Ectodermal cell (in vitro differentiated cells): ENCODE results near the gene CDC73.
"Not testable (repeated sequence)": the region's sequence is repeated elsewhere in the genome, so short reads cannot be mapped to it uniquely, and the experiment has no call there.

ENCODE experiments used
- H3K27ac ChIP-seq: 2 replicates; pipeline ENCODE4 v1.7.0; 2013; ENCODE audit warnings: mild to moderate bottlenecking, low read depth, low read length; ENCODE audit not compliant: insufficient read depth, poor library complexity, severe bottlenecking
- H3K27me3 ChIP-seq: 2 replicates; pipeline ENCODE4 v1.7.0; 2013; ENCODE audit warnings: mild to moderate bottlenecking, low read length; ENCODE audit not compliant: insufficient read depth, control insufficient read depth, poor library complexity, severe bottlenecking
- H3K36me3 ChIP-seq: one replicate; pipeline ENCODE4 v1.7.0; 2013; ENCODE audit warnings: low read length; ENCODE audit not compliant: control insufficient read depth, insufficient read depth
- H3K4me1 ChIP-seq: one replicate; pipeline ENCODE4 v1.7.0; 2013; ENCODE audit warnings: low read length; ENCODE audit not compliant: control insufficient read depth, insufficient read depth
- H3K4me3 ChIP-seq: 2 replicates; pipeline ENCODE4 v1.7.0; 2013; ENCODE audit warnings: low read depth, low read length, control low read depth; ENCODE audit not compliant: insufficient read depth
- H3K9me3 ChIP-seq: 2 replicates; pipeline ENCODE4 v1.7.0; 2013; ENCODE audit warnings: mild to moderate bottlenecking, low read length, moderate library complexity; ENCODE audit not compliant: control insufficient read depth
- WGBS, 2 experiments: methylation state at CpG; one replicate each; pipeline ENCODE4 v1.1.7; 2013; ENCODE audit warnings: missing lambda C conversion rate in 2 of 2; 5-methylcytosine and 5-hydroxymethylcytosine counted together

Gene CDC73

GRCh38 chr1:193188915-193189314 lies 67.1 kb downstream of the CDC73 start:
- not testable (repeated sequence) for H3K9me3 ChIP-seq, H3K36me3 ChIP-seq, H3K4me3 ChIP-seq, H3K4me1 ChIP-seq, H3K27ac ChIP-seq, H3K27me3 ChIP-seq
- WGBS, 2 experiments: 91 to 93% methylated on average over 7 of the region's 7 CpGs

- Histone ChIP-seq H3K4me3 (no peak overlapping the region), H3K27ac (no peak overlapping the region), H3K36me3 (peaks cover 8% of the 10 kb centered on the region), H3K9me3 (no peaks in the 10 kb centered on the region), H3K27me3 (no peaks in the 10 kb centered on the region), H3K4me1 (peaks cover 9% of the 10 kb centered on the region)
- 97% methylated on average over 3 of the region's 3 CpGs for WGBS, 2 experiments
Measured at GRCh38 chr1:193189442-193190095, 67.7 kb downstream of the CDC73 start.

- Histone ChIP-seq H3K27me3 (no peaks in the 10 kb centered on the region), H3K36me3 (peaks cover 8% of the 10 kb centered on the region), H3K27ac (no peak overlapping the region)
Measured at GRCh38 chr1:193190096-193190744, 68.4 kb downstream of the CDC73 start.

GRCh38 chr1:193192586-193192985 lies 70.8 kb downstream of the CDC73 start:
- 94 to 95% methylated on average over 8 of the region's 8 CpGs for WGBS, 2 experiments

More at GRCh38 chr1:193190096-193190744, 68.4 kb downstream of the CDC73 start:
- H3K9me3 ChIP-seq: no peaks in the 10 kb centered on the region
- peaks cover 9% of the 10 kb centered on the region for H3K4me1 ChIP-seq
- H3K4me3 ChIP-seq: no peak overlapping the region

GRCh38 chr1:193199940-193200339 lies 78.1 kb downstream of the CDC73 start:
- no peaks in the 10 kb centered on the region for H3K27me3 ChIP-seq
- no peaks in the 10 kb centered on the region for H3K36me3 ChIP-seq
- no peak overlapping the region for H3K4me3 ChIP-seq
- H3K9me3 ChIP-seq: no peaks in the 10 kb centered on the region
- H3K4me1 ChIP-seq: no peaks in the 10 kb centered on the region
- no peak overlapping the region for H3K27ac ChIP-seq
- 89 to 97% methylated on average over 3 to 4 of the region's 4 CpGs for WGBS, 2 experiments

More at GRCh38 chr1:193192586-193192985, 70.8 kb downstream of the CDC73 start:
- H3K4me1 ChIP-seq: no peaks in the 10 kb centered on the region
- no peaks in the 10 kb centered on the region for H3K9me3 ChIP-seq
- peaks cover 8% of the 10 kb centered on the region for H3K36me3 ChIP-seq
- no peak overlapping the region for H3K27ac ChIP-seq
- no peak overlapping the region for H3K4me3 ChIP-seq
- H3K27me3 ChIP-seq: no peaks in the 10 kb centered on the region

GRCh38 chr1:193201021-193201420 lies 79.2 kb downstream of the CDC73 start:
- Histone ChIP-seq H3K4me3 (no peak overlapping the region), H3K9me3 (no peaks in the 10 kb centered on the region), H3K27me3 (no peaks in the 10 kb centered on the region), H3K27ac (no peak overlapping the region), H3K36me3 (peaks cover 4% of the 10 kb centered on the region), H3K4me1 (no peaks in the 10 kb centered on the region)
- WGBS, 2 experiments: 86 to 94% methylated on average over 1 to 2 of the region's 2 CpGs

- Histone ChIP-seq H3K4me1 (no peaks in the 10 kb centered on the region), H3K9me3 (no peaks in the 10 kb centered on the region), H3K27me3 (no peaks in the 10 kb centered on the region), H3K27ac (no peak overlapping the region), H3K4me3 (no peak overlapping the region), H3K36me3 (peaks cover 8% of the 10 kb centered on the region)
- 97 to 99% methylated on average over 6 to 7 of the region's 7 CpGs for WGBS, 2 experiments
Measured at GRCh38 chr1:193210996-193211395, 89.2 kb downstream of the CDC73 start.

GRCh38 chr1:193211539-193211938 lies 89.7 kb downstream of the CDC73 start:
- Histone ChIP-seq H3K9me3 (no peaks in the 10 kb centered on the region), H3K27me3 (no peaks in the 10 kb centered on the region), H3K4me3 (no peak overlapping the region), H3K4me1 (no peaks in the 10 kb centered on the region), H3K36me3 (peaks cover 5% of the 10 kb centered on the region), H3K27ac (no peak overlapping the region)
- WGBS, 2 experiments: 94 to 100% methylated on average over 1 of the region's 1 CpG

GRCh38 chr1:193212637-193213036 lies 90.8 kb downstream of the CDC73 start:
- Histone ChIP-seq H3K36me3 (peaks cover 5% of the 10 kb centered on the region), H3K9me3 (no peaks in the 10 kb centered on the region), H3K27ac (no peak overlapping the region), H3K27me3 (no peaks in the 10 kb centered on the region), H3K4me3 (no peak overlapping the region), H3K4me1 (peaks cover 6% of the 10 kb centered on the region)
- WGBS, 2 experiments: 94 to 100% methylated on average over 2 of the region's 2 CpGs

- WGBS, 2 experiments: 87 to 98% methylated on average over 4 of the region's 4 CpGs
- H3K36me3 ChIP-seq: peaks cover 5% of the 10 kb centered on the region
Measured at GRCh38 chr1:193213998-193214397, 92.2 kb downstream of the CDC73 start.

More at GRCh38 chr1:193213998-193214397, 92.2 kb downstream of the CDC73 start:
- Histone ChIP-seq H3K27me3 (no peaks in the 10 kb centered on the region), H3K4me1 (peaks cover 6% of the 10 kb centered on the region), H3K4me3 (no peak overlapping the region), H3K9me3 (no peaks in the 10 kb centered on the region), H3K27ac (no peak overlapping the region)
